Gastroesophageal sphincter (tissue), 3 donors: ENCODE data around the gene RELCH.

Experiments used
- CTCF ChIP-seq, 4 experiments: fragments of 200-600 bp in 2 of 4; fragments of 450-650 bp in 2 of 4; sonication (generic) in 1 of 4; IDR thresholded peaks; one replicate each; pipeline ENCODE4 v1.5.1; 2017 to 2019; ENCODE audit warnings: antibody characterized with exemption in 4 of 4, mild to moderate bottlenecking in 2 of 4, moderate library complexity in 2 of 4
- EP300 ChIP-seq: sonication (generic); formaldehyde crosslinking; IDR thresholded peaks from one replicate; pipeline ENCODE4 v1.6.1; 2017; ENCODE audit warnings: antibody characterized with exemption, mild to moderate bottlenecking
- POLR2AphosphoS5 ChIP-seq: sonication (generic); formaldehyde crosslinking; IDR thresholded peaks from one replicate; pipeline ENCODE4 v1.6.1; 2017; ENCODE audit warnings: antibody characterized with exemption

DNA sequence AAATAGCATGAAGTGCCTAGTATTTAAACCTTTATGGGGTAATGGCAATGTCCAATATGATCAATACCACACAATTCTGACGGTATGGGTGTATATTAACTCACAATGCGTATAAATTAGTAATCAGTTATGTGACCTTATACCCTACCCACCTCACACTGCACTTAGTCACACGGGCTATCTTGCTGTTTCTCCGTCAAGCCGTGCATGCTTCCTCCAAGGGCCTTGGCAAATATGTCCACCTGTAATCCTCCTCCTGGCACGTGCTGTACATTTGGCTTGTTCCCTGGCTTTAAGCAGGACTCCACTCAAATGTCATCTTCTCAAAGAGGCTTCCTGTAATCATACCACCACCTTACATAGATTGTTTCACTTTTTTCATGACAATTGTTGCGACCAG is 150.3 kb downstream of the RELCH start:
- TF ChIP-seq POLR2AphosphoS5 (no peak), EP300 (no peak), CTCF (IDR thresholded peaks at IDR 0.05) (no peak)
